ENCODE data around the gene KCNK16.

KCNK16 gene

GRCh38 chr6:39330476-39330875, 8.0 kb upstream of the KCNK16 start:
- peaks cover 33% of the 10 kb centered on the region for H3K27me3 Mint-ChIP-seq

GRCh38 chr6:39330057-39330456, 7.6 kb upstream of the KCNK16 start:
- no peak for DNase-seq
- no peaks in the 10 kb centered on the region for H3K36me3 Mint-ChIP-seq (ENCODE audit: low read depth)
- no peaks in the 10 kb centered on the region for H3K9me3 Mint-ChIP-seq
- H3K27me3 Mint-ChIP-seq, result peaks cover 37% of the 10 kb centered on the region
- H3K27ac Mint-ChIP-seq, result no peak overlapping the region
- H3K4me1 Mint-ChIP-seq (ENCODE audit: low read depth), result no peaks in the 10 kb centered on the region
- no peak overlapping the region for H3K4me3 Mint-ChIP-seq

More at GRCh38 chr6:39330476-39330875, 8.0 kb upstream of the KCNK16 start:
- Mint-ChIP-seq H3K27ac (no peak overlapping the region), H3K4me1 (ENCODE audit: low read depth) (no peaks in the 10 kb centered on the region), H3K4me3 (no peak overlapping the region), H3K36me3 (ENCODE audit: low read depth) (no peaks in the 10 kb centered on the region), H3K9me3 (no peaks in the 10 kb centered on the region)
- DNase-seq, result no peak

- Mint-ChIP-seq H3K4me1 (ENCODE audit: low read depth) (no peaks in the 10 kb centered on the region), H3K27ac (no peak overlapping the region), H3K27me3 (peaks cover 34% of the 10 kb centered on the region), H3K36me3 (ENCODE audit: low read depth) (no peaks in the 10 kb centered on the region), H3K9me3 (no peaks in the 10 kb centered on the region), H3K4me3 (no peak overlapping the region)
- no peak for DNase-seq
Observed at GRCh38 chr6:39328066-39328465, 5.6 kb upstream of the KCNK16 start.

- Mint-ChIP-seq H3K27me3 (peaks cover 34% of the 10 kb centered on the region), H3K4me3 (no peak overlapping the region), H3K36me3 (ENCODE audit: low read depth) (no peaks in the 10 kb centered on the region), H3K4me1 (ENCODE audit: low read depth) (no peaks in the 10 kb centered on the region), H3K27ac (no peak overlapping the region), H3K9me3 (no peaks in the 10 kb centered on the region)
- no peak for DNase-seq
Observed at GRCh38 chr6:39327507-39327906, 5.0 kb upstream of the KCNK16 start.

GRCh38 chr6:39321761-39322160, 741 bp downstream of the KCNK16 start:
- no peaks in the 10 kb centered on the region for H3K4me1 Mint-ChIP-seq (ENCODE audit: low read depth)

GRCh38 chr6:39320363-39320984, 2.0 kb downstream of the KCNK16 start:
- Mint-ChIP-seq H3K27me3 (peaks cover 35% of the 10 kb centered on the region), H3K4me3 (no peak overlapping the region), H3K9me3 (no peaks in the 10 kb centered on the region), H3K27ac (no peak overlapping the region), H3K4me1 (ENCODE audit: low read depth) (no peaks in the 10 kb centered on the region), H3K36me3 (ENCODE audit: low read depth) (no peaks in the 10 kb centered on the region)
- DNase-seq, result no peak

More at GRCh38 chr6:39321761-39322160, 741 bp downstream of the KCNK16 start:
- no peak overlapping the region for H3K27ac Mint-ChIP-seq
- H3K9me3 Mint-ChIP-seq, result no peaks in the 10 kb centered on the region
- H3K4me3 Mint-ChIP-seq, result no peak overlapping the region
- H3K27me3 Mint-ChIP-seq, result peaks cover 28% of the 10 kb centered on the region
- H3K36me3 Mint-ChIP-seq (ENCODE audit: low read depth), result no peaks in the 10 kb centered on the region
- no peak for DNase-seq

- H3K4me1 Mint-ChIP-seq (ENCODE audit: low read depth), result no peaks in the 10 kb centered on the region
- no peaks in the 10 kb centered on the region for H3K36me3 Mint-ChIP-seq (ENCODE audit: low read depth)
- DNase-seq, result no peak
- no peaks in the 10 kb centered on the region for H3K9me3 Mint-ChIP-seq
- H3K27me3 Mint-ChIP-seq, result peaks cover 37% of the 10 kb centered on the region
- no peak overlapping the region for H3K27ac Mint-ChIP-seq
- no peak overlapping the region for H3K4me3 Mint-ChIP-seq
Observed at GRCh38 chr6:39319621-39320362, 2.7 kb downstream of the KCNK16 start.

- Mint-ChIP-seq H3K9me3 (no peaks in the 10 kb centered on the region), H3K4me1 (ENCODE audit: low read depth) (peaks cover 4% of the 10 kb centered on the region), H3K27me3 (peaks cover 61% of the 10 kb centered on the region), H3K36me3 (ENCODE audit: low read depth) (no peaks in the 10 kb centered on the region), H3K4me3 (no peak overlapping the region), H3K27ac (no peak overlapping the region)
- no peak for DNase-seq
Observed at GRCh38 chr6:39317256-39317655, 5.2 kb downstream of the KCNK16 start.

GRCh38 chr6:39314273-39314795, 8.2 kb downstream of the KCNK16 start, which contains the start of gene KCNK17:
Gene KCNK17, minus strand, starts transcription at chr6:39314419. Its CDS starts 99 bp downstream, at chr6:39314320.
- no peak within 1 kb of the TSS for H3K27ac Mint-ChIP-seq
- H3K4me3 Mint-ChIP-seq, result peak within 1 kb of the TSS; percentile 19
- no peaks in the 10 kb centered on the region for H3K9me3 Mint-ChIP-seq
- DNase-seq, result no peak
- peaks cover 4% of the 10 kb centered on the region for H3K4me1 Mint-ChIP-seq (ENCODE audit: low read depth)
- H3K36me3 Mint-ChIP-seq (ENCODE audit: low read depth), result no peaks in the 10 kb centered on the region
- peaks cover 73% of the 10 kb centered on the region for H3K27me3 Mint-ChIP-seq

GRCh38 chr6:39313526-39314272, 8.8 kb downstream of the KCNK16 start:
- Mint-ChIP-seq H3K36me3 (ENCODE audit: low read depth) (no peaks in the 10 kb centered on the region), H3K4me3 (peak overlapping the region; percentile 19), H3K4me1 (ENCODE audit: low read depth) (peaks cover 4% of the 10 kb centered on the region), H3K27ac (no peak overlapping the region), H3K9me3 (no peaks in the 10 kb centered on the region), H3K27me3 (peaks cover 70% of the 10 kb centered on the region)
- no peak for DNase-seq

GRCh38 chr6:39312912-39313525, 9.5 kb downstream of the KCNK16 start:
- H3K27me3 Mint-ChIP-seq, result peaks cover 64% of the 10 kb centered on the region
- no peak for DNase-seq
- no peaks in the 10 kb centered on the region for H3K9me3 Mint-ChIP-seq
- H3K4me3 Mint-ChIP-seq, result peak overlapping the region; percentile 19
- H3K36me3 Mint-ChIP-seq (ENCODE audit: low read depth), result no peaks in the 10 kb centered on the region
- no peak overlapping the region for H3K27ac Mint-ChIP-seq
- peaks cover 4% of the 10 kb centered on the region for H3K4me1 Mint-ChIP-seq (ENCODE audit: low read depth)

- Mint-ChIP-seq H3K27ac (no peak overlapping the region), H3K4me1 (ENCODE audit: low read depth) (peaks cover 4% of the 10 kb centered on the region), H3K9me3 (no peaks in the 10 kb centered on the region), H3K36me3 (ENCODE audit: low read depth) (no peaks in the 10 kb centered on the region), H3K27me3 (peaks cover 48% of the 10 kb centered on the region), H3K4me3 (no peak overlapping the region)
- DNase-seq, result no peak
Observed at GRCh38 chr6:39310542-39310941, 12.0 kb downstream of the KCNK16 start.

GRCh38 chr6:39309942-39310531, 12.5 kb downstream of the KCNK16 start:
- peak; percentile 72 for DNase-seq
- Mint-ChIP-seq H3K4me1 (ENCODE audit: low read depth) (peaks cover 4% of the 10 kb centered on the region), H3K27ac (no peak overlapping the region), H3K4me3 (no peak overlapping the region), H3K9me3 (no peaks in the 10 kb centered on the region), H3K27me3 (peaks cover 43% of the 10 kb centered on the region), H3K36me3 (ENCODE audit: low read depth) (no peaks in the 10 kb centered on the region)

- DNase-seq, result no peak
- no peak overlapping the region for H3K4me3 Mint-ChIP-seq
- no peak overlapping the region for H3K27ac Mint-ChIP-seq
- peaks cover 6% of the 10 kb centered on the region for H3K4me1 Mint-ChIP-seq (ENCODE audit: low read depth)
- H3K36me3 Mint-ChIP-seq (ENCODE audit: low read depth), result no peaks in the 10 kb centered on the region
- peaks cover 18% of the 10 kb centered on the region for H3K27me3 Mint-ChIP-seq
- H3K9me3 Mint-ChIP-seq, result no peaks in the 10 kb centered on the region
Observed at GRCh38 chr6:39307462-39307861, 15.0 kb downstream of the KCNK16 start.
